LNCAP (cell line): ENCODE data around the gene INPP5J.

Experiments
- CTCF ChIP-seq: fragments of 450-650 bp; IDR thresholded peaks from 2 replicates; pipeline ENCODE4 v1.5.1; 2017; ENCODE audit warnings: mild to moderate bottlenecking

INPP5J gene

GRCh38 chr22:31160328-31160978 is 37.7 kb downstream of the INPP5J start:
- no peak for TF ChIP-seq CTCF

GRCh38 chr22:31161386-31161785 is 38.6 kb downstream of the INPP5J start:
- TF ChIP-seq CTCF, result no peak

- TF ChIP-seq CTCF, result no peak; the same call in 1 of the 2 replicates
Observed at GRCh38 chr22:31162015-31162765, 39.4 kb downstream of the INPP5J start.

- TF ChIP-seq CTCF, result no peak
Observed at GRCh38 chr22:31170971-31171370, 48.2 kb downstream of the INPP5J start.

GRCh38 chr22:31173386-31174145 is 50.8 kb downstream of the INPP5J start:
- no peak for TF ChIP-seq CTCF

GRCh38 chr22:31176923-31177322 is 54.2 kb downstream of the INPP5J start:
- TF ChIP-seq CTCF, result no peak

- no peak for TF ChIP-seq CTCF
Observed at GRCh38 chr22:31177420-31178162, 54.8 kb downstream of the INPP5J start.
